ENCODE results near the gene TPRN.

The TPRN gene

GRCh38 chr9:137233143-137233980, 32.8 kb upstream of the TPRN start:
- H2BK12ac ChIP-seq (ENCODE audit: low read length in 2 of 2) = no peak overlapping the region
- no peak overlapping the region for H3K4me2 ChIP-seq (ENCODE audit: low read length, poor library complexity, severe bottlenecking)
- no peak overlapping the region for H2AFZ ChIP-seq (ENCODE audit: low read depth, low read length)
- H3K4ac ChIP-seq (ENCODE audit: low read depth in 1 of 2, low read length in 2 of 2) = no peak overlapping the region
- H2BK15ac ChIP-seq (ENCODE audit: low read depth, poor library complexity, severe bottlenecking) = no peak overlapping the region
- peaks cover 27% of the 10 kb centered on the region for H3K4me1 ChIP-seq (ENCODE audit: control insufficient read depth, insufficient read depth, low read depth, low read length)
- H3K9ac ChIP-seq (ENCODE audit: low read length) = no peak overlapping the region
- no peak overlapping the region for H3K27ac ChIP-seq (ENCODE audit: low read length, poor library complexity, severe bottlenecking)
- H2AK5ac ChIP-seq (ENCODE audit: low read length, severe bottlenecking) = no peak overlapping the region
- no peak for DNase-seq
- no peak overlapping the region for H2BK120ac ChIP-seq (ENCODE audit: low read depth, low read length)
- H3K23ac ChIP-seq (ENCODE audit: low read length in 2 of 2) = no peak overlapping the region
- no peak overlapping the region for H3K14ac ChIP-seq (ENCODE audit: low read length in 2 of 2)
- no peak overlapping the region for H4K8ac ChIP-seq (ENCODE audit: low read length)
- H3K9me3 ChIP-seq (ENCODE audit: control insufficient read depth, low read length) = no peaks in the 10 kb centered on the region
- no peak overlapping the region for H3K4me3 ChIP-seq (ENCODE audit: insufficient read depth in 1 of 2, low read depth in 1 of 2, low read length in 2 of 2)
- H2BK5ac ChIP-seq (ENCODE audit: low read depth, low read length, poor library complexity, severe bottlenecking) = no peak overlapping the region
- no peak overlapping the region for H4K91ac ChIP-seq (ENCODE audit: low read length)
- no peak overlapping the region for H3K18ac ChIP-seq (ENCODE audit: low read depth in 1 of 2, low read length in 2 of 2)
- H3K27me3 ChIP-seq (ENCODE audit: control insufficient read depth in 1 of 2, insufficient read depth in 1 of 2, low read length in 2 of 2) = peaks cover 0 to 68% of the 10 kb centered on the region in 2 experiments
- WGBS = 88% methylated on average over 34 of the region's 40 CpGs
- peaks cover 14% of the 10 kb centered on the region for H3K79me1 ChIP-seq (replicated peaks; ENCODE audit: low read length, poor library complexity, severe bottlenecking)
- H3K36me3 ChIP-seq (ENCODE audit: control insufficient read depth in 1 of 2, insufficient read depth in 2 of 2, low read depth in 1 of 2, low read length in 2 of 2) = peaks cover 0 to 3% of the 10 kb centered on the region in 2 experiments

GRCh38 chr9:137232510-137232909, 32.0 kb upstream of the TPRN start:
- Histone ChIP-seq H3K23ac (ENCODE audit: low read length in 2 of 2) (no peak overlapping the region), H3K4me1 (ENCODE audit: control insufficient read depth, insufficient read depth, low read depth, low read length) (peaks cover 19% of the 10 kb centered on the region), H4K91ac (ENCODE audit: low read length) (peak overlapping the region; percentile 10), H2BK120ac (ENCODE audit: low read depth, low read length) (no peak overlapping the region), H3K27ac (ENCODE audit: low read length, poor library complexity, severe bottlenecking) (no peak overlapping the region), H2BK5ac (ENCODE audit: low read depth, low read length, poor library complexity, severe bottlenecking) (no peak overlapping the region), H3K14ac (ENCODE audit: low read length in 2 of 2) (no peak overlapping the region), H3K27me3 (ENCODE audit: control insufficient read depth in 1 of 2, insufficient read depth in 1 of 2, low read length in 2 of 2) (peaks cover 0 to 73% of the 10 kb centered on the region in 2 experiments), H3K9ac (ENCODE audit: low read length) (no peak overlapping the region), H3K4me3 (ENCODE audit: insufficient read depth in 1 of 2, low read depth in 1 of 2, low read length in 2 of 2) (no peak overlapping the region), H3K79me1 (replicated peaks; ENCODE audit: low read length, poor library complexity, severe bottlenecking) (peaks cover 10% of the 10 kb centered on the region), H3K4ac (ENCODE audit: low read depth in 1 of 2, low read length in 2 of 2) (no peak overlapping the region), H2BK15ac (ENCODE audit: low read depth, poor library complexity, severe bottlenecking) (no peak overlapping the region), H3K36me3 (ENCODE audit: control insufficient read depth in 1 of 2, insufficient read depth in 2 of 2, low read depth in 1 of 2, low read length in 2 of 2) (peaks cover 0 to 3% of the 10 kb centered on the region in 2 experiments), H3K18ac (ENCODE audit: low read depth in 1 of 2, low read length in 2 of 2) (no peak overlapping the region), H4K8ac (ENCODE audit: low read length) (no peak overlapping the region), H3K9me3 (ENCODE audit: control insufficient read depth, low read length) (no peaks in the 10 kb centered on the region), H2BK12ac (ENCODE audit: low read length in 2 of 2) (no peak overlapping the region), H2AK5ac (ENCODE audit: low read length, severe bottlenecking) (no peak overlapping the region), H2AFZ (ENCODE audit: low read depth, low read length) (no peak overlapping the region), H3K4me2 (ENCODE audit: low read length, poor library complexity, severe bottlenecking) (no peak overlapping the region)
- no peak for DNase-seq
- WGBS = 91% methylated on average over 24 of the region's 24 CpGs

- no peak overlapping the region for H2BK15ac ChIP-seq (ENCODE audit: low read depth, poor library complexity, severe bottlenecking)
Observed at GRCh38 chr9:137232101-137232500, 31.6 kb upstream of the TPRN start.

GRCh38 chr9:137231372-137232039, 31.0 kb upstream of the TPRN start:
- Histone ChIP-seq H3K14ac (ENCODE audit: low read length in 2 of 2) (no peak overlapping the region), H3K4me3 (ENCODE audit: insufficient read depth in 1 of 2, low read depth in 1 of 2, low read length in 2 of 2) (no peak overlapping the region), H4K91ac (ENCODE audit: low read length) (peak overlapping the region; percentile 2), H3K27ac (ENCODE audit: low read length, poor library complexity, severe bottlenecking) (no peak overlapping the region), H2BK12ac (ENCODE audit: low read length in 2 of 2) (no peak overlapping the region), H4K8ac (ENCODE audit: low read length) (no peak overlapping the region), H2AK5ac (ENCODE audit: low read length, severe bottlenecking) (no peak overlapping the region), H2BK15ac (ENCODE audit: low read depth, poor library complexity, severe bottlenecking) (no peak overlapping the region), H2AFZ (ENCODE audit: low read depth, low read length) (no peak overlapping the region), H2BK5ac (ENCODE audit: low read depth, low read length, poor library complexity, severe bottlenecking) (no peak overlapping the region), H3K36me3 (ENCODE audit: control insufficient read depth in 1 of 2, insufficient read depth in 2 of 2, low read depth in 1 of 2, low read length in 2 of 2) (peaks cover 0 to 3% of the 10 kb centered on the region in 2 experiments), H3K23ac (ENCODE audit: low read length in 2 of 2) (no peak overlapping the region), H3K27me3 (ENCODE audit: control insufficient read depth in 1 of 2, insufficient read depth in 1 of 2, low read length in 2 of 2) (peaks cover 0 to 73% of the 10 kb centered on the region in 2 experiments), H3K4ac (ENCODE audit: low read depth in 1 of 2, low read length in 2 of 2) (no peak overlapping the region), H3K4me2 (ENCODE audit: low read length, poor library complexity, severe bottlenecking) (no peak overlapping the region), H3K9me3 (ENCODE audit: control insufficient read depth, low read length) (no peaks in the 10 kb centered on the region), H3K79me1 (replicated peaks; ENCODE audit: low read length, poor library complexity, severe bottlenecking) (peaks cover 2% of the 10 kb centered on the region), H3K18ac (ENCODE audit: low read depth in 1 of 2, low read length in 2 of 2) (no peak overlapping the region), H3K9ac (ENCODE audit: low read length) (no peak overlapping the region), H3K4me1 (ENCODE audit: control insufficient read depth, insufficient read depth, low read depth, low read length) (peaks cover 19% of the 10 kb centered on the region), H2BK120ac (ENCODE audit: low read depth, low read length) (no peak overlapping the region)
- DNase-seq = no peak
- 92% methylated on average over 22 of the region's 23 CpGs for WGBS

More at GRCh38 chr9:137232101-137232500, 31.6 kb upstream of the TPRN start:
- Histone ChIP-seq H2AK5ac (ENCODE audit: low read length, severe bottlenecking) (no peak overlapping the region), H3K18ac (ENCODE audit: low read depth in 1 of 2, low read length in 2 of 2) (no peak overlapping the region), H3K23ac (ENCODE audit: low read length in 2 of 2) (no peak overlapping the region), H4K91ac (ENCODE audit: low read length) (no peak overlapping the region), H3K4ac (ENCODE audit: low read depth in 1 of 2, low read length in 2 of 2) (no peak overlapping the region), H4K8ac (ENCODE audit: low read length) (no peak overlapping the region), H2BK5ac (ENCODE audit: low read depth, low read length, poor library complexity, severe bottlenecking) (no peak overlapping the region), H3K14ac (ENCODE audit: low read length in 2 of 2) (no peak overlapping the region), H3K36me3 (ENCODE audit: control insufficient read depth in 1 of 2, insufficient read depth in 2 of 2, low read depth in 1 of 2, low read length in 2 of 2) (peaks cover 0 to 3% of the 10 kb centered on the region in 2 experiments), H3K79me1 (replicated peaks; ENCODE audit: low read length, poor library complexity, severe bottlenecking) (peaks cover 7% of the 10 kb centered on the region), H3K27me3 (ENCODE audit: control insufficient read depth in 1 of 2, insufficient read depth in 1 of 2, low read length in 2 of 2) (peaks cover 0 to 73% of the 10 kb centered on the region in 2 experiments), H3K9ac (ENCODE audit: low read length) (no peak overlapping the region), H3K27ac (ENCODE audit: low read length, poor library complexity, severe bottlenecking) (no peak overlapping the region), H3K9me3 (ENCODE audit: control insufficient read depth, low read length) (no peaks in the 10 kb centered on the region), H3K4me3 (ENCODE audit: insufficient read depth in 1 of 2, low read depth in 1 of 2, low read length in 2 of 2) (no peak overlapping the region), H2AFZ (ENCODE audit: low read depth, low read length) (no peak overlapping the region), H2BK120ac (ENCODE audit: low read depth, low read length) (no peak overlapping the region), H2BK12ac (ENCODE audit: low read length in 2 of 2) (no peak overlapping the region), H3K4me2 (ENCODE audit: low read length, poor library complexity, severe bottlenecking) (no peak overlapping the region), H3K4me1 (ENCODE audit: control insufficient read depth, insufficient read depth, low read depth, low read length) (peaks cover 21% of the 10 kb centered on the region)
- WGBS = 86% methylated on average over 10 of the region's 10 CpGs
- DNase-seq = no peak
